ENCODE results near the gene ZNF557. TPM values are rescaled to one million over a fixed set of nuclear protein-coding genes. Genes with fewer than 3 reads are reported as not detected.

ZNF557 gene
- total RNA-seq, 1 donor from 2014 or later, result 15.7 TPM

DNA sequence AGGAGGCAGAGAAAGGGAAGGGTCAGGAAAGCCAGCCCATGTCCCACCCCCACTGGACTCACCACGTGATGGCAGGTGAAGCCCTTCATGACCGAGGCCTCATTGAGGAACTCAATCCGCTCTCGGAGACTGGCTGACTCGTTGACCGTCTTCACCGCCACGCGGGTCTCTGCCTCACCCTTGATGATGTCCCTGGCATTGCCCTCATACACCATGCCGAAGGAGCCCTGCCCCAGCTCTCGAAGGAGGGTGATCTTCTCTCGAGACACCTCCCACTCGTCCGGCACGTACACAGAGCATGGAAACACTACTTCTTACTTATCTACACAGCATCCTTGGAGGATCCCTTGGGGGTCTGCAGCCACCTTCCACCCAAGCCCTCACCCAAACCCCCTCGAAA lies 55.7 kb downstream of the ZNF557 start:
- no peak overlapping the region for H3K4me3 Mint-ChIP-seq (ENCODE audit: low read depth)
- H3K27ac Mint-ChIP-seq, result no peak overlapping the region
- TF ChIP-seq, protein P1, sequence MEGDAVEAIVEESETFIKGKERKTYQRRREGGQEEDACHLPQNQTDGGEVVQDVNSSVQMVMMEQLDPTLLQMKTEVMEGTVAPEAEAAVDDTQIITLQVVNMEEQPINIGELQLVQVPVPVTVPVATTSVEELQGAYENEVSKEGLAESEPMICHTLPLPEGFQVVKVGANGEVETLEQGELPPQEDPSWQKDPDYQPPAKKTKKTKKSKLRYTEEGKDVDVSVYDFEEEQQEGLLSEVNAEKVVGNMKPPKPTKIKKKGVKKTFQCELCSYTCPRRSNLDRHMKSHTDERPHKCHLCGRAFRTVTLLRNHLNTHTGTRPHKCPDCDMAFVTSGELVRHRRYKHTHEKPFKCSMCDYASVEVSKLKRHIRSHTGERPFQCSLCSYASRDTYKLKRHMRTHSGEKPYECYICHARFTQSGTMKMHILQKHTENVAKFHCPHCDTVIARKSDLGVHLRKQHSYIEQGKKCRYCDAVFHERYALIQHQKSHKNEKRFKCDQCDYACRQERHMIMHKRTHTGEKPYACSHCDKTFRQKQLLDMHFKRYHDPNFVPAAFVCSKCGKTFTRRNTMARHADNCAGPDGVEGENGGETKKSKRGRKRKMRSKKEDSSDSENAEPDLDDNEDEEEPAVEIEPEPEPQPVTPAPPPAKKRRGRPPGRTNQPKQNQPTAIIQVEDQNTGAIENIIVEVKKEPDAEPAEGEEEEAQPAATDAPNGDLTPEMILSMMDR (IDR thresholded peaks at IDR 0.05; ENCODE audit: unreplicated experiment), result no peak
- H3K36me3 Mint-ChIP-seq (ENCODE audit: insufficient read depth), result peaks cover 57% of the 10 kb centered on the region
- H3K9me3 Mint-ChIP-seq (ENCODE audit: low read depth), result no peaks in the 10 kb centered on the region
- no peaks in the 10 kb centered on the region for H3K4me1 Mint-ChIP-seq (ENCODE audit: low read depth)
- no peaks in the 10 kb centered on the region for H3K27me3 Mint-ChIP-seq
- DNase-seq (ENCODE audit: low spot score, unreplicated experiment), result no peak

DNA sequence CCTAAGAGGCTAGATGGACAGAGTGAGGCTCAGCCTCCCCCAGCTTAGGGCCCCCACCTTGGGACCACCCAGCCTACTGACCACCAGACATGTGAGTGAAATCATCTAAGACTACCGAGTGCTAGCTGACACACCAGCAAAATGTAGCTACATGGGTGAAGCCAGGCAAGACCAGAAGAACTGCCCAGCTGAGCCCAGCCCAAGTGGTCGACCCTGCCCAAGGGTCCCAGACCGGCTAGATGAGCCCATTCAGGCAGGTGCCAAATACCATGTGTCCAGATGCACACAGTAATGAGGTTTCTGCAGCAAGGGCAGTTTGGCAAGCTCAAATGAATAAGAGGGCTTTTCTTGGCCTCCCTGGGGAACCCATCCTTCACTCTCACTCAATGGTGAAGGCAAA lies 56.6 kb downstream of the ZNF557 start:
- TF ChIP-seq, protein P1 (IDR thresholded peaks at IDR 0.05; ENCODE audit: unreplicated experiment), result no peak
- Mint-ChIP-seq H3K36me3 (ENCODE audit: insufficient read depth) (peaks cover 56% of the 10 kb centered on the region), H3K4me1 (ENCODE audit: low read depth) (no peaks in the 10 kb centered on the region)

DNA sequence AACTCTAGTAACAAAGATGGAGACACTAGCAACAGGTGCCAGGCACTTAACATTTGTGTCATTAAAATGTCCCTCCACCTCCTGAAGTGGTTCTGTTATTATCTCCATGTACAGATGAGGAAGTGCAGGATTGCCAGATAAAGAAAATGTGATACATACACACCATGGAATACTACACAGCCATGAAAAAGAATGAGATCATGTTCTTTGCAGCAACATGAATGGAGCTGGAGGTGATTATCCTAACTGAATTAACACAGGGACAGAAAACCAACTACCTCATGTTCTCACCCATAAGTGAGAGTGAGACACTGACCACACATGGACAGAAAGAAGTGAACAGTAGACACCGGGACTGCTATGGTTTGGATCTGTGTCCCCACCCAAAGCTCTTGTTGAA lies 60.5 kb downstream of the ZNF557 start:
- TF ChIP-seq, protein P1 (IDR thresholded peaks at IDR 0.05; ENCODE audit: unreplicated experiment), result no peak
- Mint-ChIP-seq H3K27me3 (no peaks in the 10 kb centered on the region), H3K36me3 (ENCODE audit: insufficient read depth) (peaks cover 52% of the 10 kb centered on the region), H3K4me1 (ENCODE audit: low read depth) (peaks cover 1% of the 10 kb centered on the region), H3K27ac (no peak overlapping the region), H3K9me3 (ENCODE audit: low read depth) (no peaks in the 10 kb centered on the region), H3K4me3 (ENCODE audit: low read depth) (no peak overlapping the region)
- no peak for DNase-seq (ENCODE audit: low spot score, unreplicated experiment)

More for the DNA sequence above, 56.6 kb downstream of the ZNF557 start:
- no peaks in the 10 kb centered on the region for H3K27me3 Mint-ChIP-seq
- H3K4me3 Mint-ChIP-seq (ENCODE audit: low read depth), result no peak overlapping the region
- DNase-seq (ENCODE audit: low spot score, unreplicated experiment), result no peak
- no peaks in the 10 kb centered on the region for H3K9me3 Mint-ChIP-seq (ENCODE audit: low read depth)
- H3K27ac Mint-ChIP-seq, result no peak overlapping the region

DNA sequence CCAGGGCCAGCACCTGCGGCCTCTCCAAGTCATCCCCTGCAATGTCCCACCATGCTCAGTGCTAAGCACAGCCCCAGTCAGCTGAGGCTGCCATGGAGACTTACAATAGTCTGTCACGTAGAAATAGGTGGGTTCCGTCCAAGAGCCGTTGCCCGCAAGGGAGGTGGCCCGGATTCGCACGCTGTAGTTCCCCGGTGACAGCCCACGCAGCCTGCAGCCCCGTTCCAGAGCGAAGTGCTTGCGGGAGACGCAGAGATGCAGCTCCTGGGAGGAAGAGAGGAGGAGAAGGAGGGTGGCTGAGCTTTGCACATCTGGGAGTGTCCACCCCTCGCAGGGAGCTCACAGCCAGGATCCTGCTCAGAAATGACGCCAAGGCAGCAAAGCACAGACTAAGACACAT lies 62.6 kb downstream of the ZNF557 start:
- no peak overlapping the region for H3K4me3 Mint-ChIP-seq (ENCODE audit: low read depth)
- peaks cover 1% of the 10 kb centered on the region for H3K4me1 Mint-ChIP-seq (ENCODE audit: low read depth)
- DNase-seq (ENCODE audit: low spot score, unreplicated experiment), result no peak
- H3K36me3 Mint-ChIP-seq (ENCODE audit: insufficient read depth), result peaks cover 38% of the 10 kb centered on the region
- H3K27me3 Mint-ChIP-seq, result no peaks in the 10 kb centered on the region
- TF ChIP-seq, protein P1 (IDR thresholded peaks at IDR 0.05; ENCODE audit: unreplicated experiment), result no peak
- H3K9me3 Mint-ChIP-seq (ENCODE audit: low read depth), result no peaks in the 10 kb centered on the region
- no peak overlapping the region for H3K27ac Mint-ChIP-seq

DNA sequence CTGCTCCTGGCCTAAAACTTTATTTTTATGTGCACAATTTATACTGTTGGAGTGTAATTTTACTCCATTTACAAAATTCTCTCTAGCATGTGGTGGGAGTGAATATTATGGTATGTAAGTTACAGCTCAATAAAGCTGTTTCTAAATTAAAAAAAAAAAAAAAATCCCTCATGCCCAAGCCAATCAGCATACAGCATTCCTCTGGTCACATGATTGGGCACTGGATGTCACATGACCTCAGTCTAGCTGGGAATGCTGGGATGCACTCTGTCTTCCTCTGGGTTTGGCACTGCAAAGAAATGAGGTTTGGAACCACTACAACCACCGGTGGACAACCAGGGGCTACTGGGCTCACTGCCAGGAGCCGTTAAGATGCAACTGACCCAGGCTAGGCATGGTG lies 67.6 kb downstream of the ZNF557 start:
- Mint-ChIP-seq H3K9me3 (ENCODE audit: low read depth) (no peaks in the 10 kb centered on the region), H3K4me1 (ENCODE audit: low read depth) (peaks cover 1% of the 10 kb centered on the region), H3K4me3 (ENCODE audit: low read depth) (no peak overlapping the region), H3K36me3 (ENCODE audit: insufficient read depth) (peaks cover 31% of the 10 kb centered on the region), H3K27ac (no peak overlapping the region), H3K27me3 (no peaks in the 10 kb centered on the region)
- DNase-seq (ENCODE audit: low spot score, unreplicated experiment), result no peak
- TF ChIP-seq, protein P1 (IDR thresholded peaks at IDR 0.05; ENCODE audit: unreplicated experiment), result no peak

Other genes starting within 250 kb of the ZNF557 start
- not detected in 2 replicates for gene ADGRE1, start 182.1 kb upstream of the ZNF557 start, total RNA-seq
- gene MBD3L2B, start 48.3 kb upstream of the ZNF557 start, total RNA-seq, result not detected in 2 replicates
- gene MBD3L5, start 39.1 kb upstream of the ZNF557 start, total RNA-seq, result not detected in 2 replicates
- not detected in 2 replicates for gene MBD3L4, start 29.5 kb upstream of the ZNF557 start, total RNA-seq
- not detected in 2 replicates for gene MBD3L2, start 20.4 kb upstream of the ZNF557 start, total RNA-seq
- not detected in 2 replicates for gene MBD3L3, start 11.0 kb upstream of the ZNF557 start, total RNA-seq
- gene INSR, start 224.7 kb downstream of the ZNF557 start, total RNA-seq, result 67.5 and 69.2 TPM in 2 replicates

Measured in progenitor cell of endocrine pancreas (in vitro differentiated cells).